Nephron (organoid): Measurements from ENCODE around the gene NFKBIE.

Experiments used
- H3K27ac Mint-ChIP-seq, 3 experiments: 2 replicates each; pipeline ENCODE4 v1.8.0; 2020; ENCODE audit warnings: mixed read lengths in 3 of 3, mild to moderate bottlenecking in 2 of 3, moderate library complexity in 1 of 3
- H3K27me3 Mint-ChIP-seq: 2 replicates; pipeline ENCODE4 v1.8.0; 2021; ENCODE audit warnings: low read depth, mild to moderate bottlenecking, moderate library complexity, mixed read lengths
- H3K36me3 Mint-ChIP-seq: 2 replicates; pipeline ENCODE4 v1.8.0; 2020; ENCODE audit warnings: low read depth, mixed read lengths
- H3K4me1 Mint-ChIP-seq: 2 replicates; pipeline ENCODE4 v1.8.0; 2020; ENCODE audit warnings: mixed read lengths
- H3K4me3 Mint-ChIP-seq, 3 experiments: 2 replicates each; pipeline ENCODE4 v1.8.0; 2020; ENCODE audit warnings: mild to moderate bottlenecking in 3 of 3, mixed read lengths in 3 of 3, moderate library complexity in 2 of 3
- H3K9me3 Mint-ChIP-seq: 2 replicates; pipeline ENCODE4 v1.8.0; 2020; ENCODE audit warnings: mixed read lengths
- TF ChIP-seq, protein P1 (sequence below), 3 experiments: fragments of 200-600 bp; sonication (generic); IDR thresholded peaks; one replicate each; pipeline ENCODE4 v1.5.0; 2021; ENCODE audit warnings: antibody characterized with exemption in 3 of 3; ENCODE audit not compliant: unreplicated experiment in 3 of 3

NFKBIE gene

GRCh38 chr6:44292661-44293365, 27.5 kb upstream of the NFKBIE start:
- TF ChIP-seq, protein P1, sequence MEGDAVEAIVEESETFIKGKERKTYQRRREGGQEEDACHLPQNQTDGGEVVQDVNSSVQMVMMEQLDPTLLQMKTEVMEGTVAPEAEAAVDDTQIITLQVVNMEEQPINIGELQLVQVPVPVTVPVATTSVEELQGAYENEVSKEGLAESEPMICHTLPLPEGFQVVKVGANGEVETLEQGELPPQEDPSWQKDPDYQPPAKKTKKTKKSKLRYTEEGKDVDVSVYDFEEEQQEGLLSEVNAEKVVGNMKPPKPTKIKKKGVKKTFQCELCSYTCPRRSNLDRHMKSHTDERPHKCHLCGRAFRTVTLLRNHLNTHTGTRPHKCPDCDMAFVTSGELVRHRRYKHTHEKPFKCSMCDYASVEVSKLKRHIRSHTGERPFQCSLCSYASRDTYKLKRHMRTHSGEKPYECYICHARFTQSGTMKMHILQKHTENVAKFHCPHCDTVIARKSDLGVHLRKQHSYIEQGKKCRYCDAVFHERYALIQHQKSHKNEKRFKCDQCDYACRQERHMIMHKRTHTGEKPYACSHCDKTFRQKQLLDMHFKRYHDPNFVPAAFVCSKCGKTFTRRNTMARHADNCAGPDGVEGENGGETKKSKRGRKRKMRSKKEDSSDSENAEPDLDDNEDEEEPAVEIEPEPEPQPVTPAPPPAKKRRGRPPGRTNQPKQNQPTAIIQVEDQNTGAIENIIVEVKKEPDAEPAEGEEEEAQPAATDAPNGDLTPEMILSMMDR (IDR thresholded peaks at IDR 0.05; ENCODE audit: unreplicated experiment in 3 of 3) = no peak
- no peaks in the 10 kb centered on the region for H3K36me3 Mint-ChIP-seq
- no peaks in the 10 kb centered on the region for H3K4me1 Mint-ChIP-seq
- peaks cover 85% of the 10 kb centered on the region for H3K27me3 Mint-ChIP-seq
- H3K4me3 Mint-ChIP-seq = no peak overlapping the region
- no peaks in the 10 kb centered on the region for H3K9me3 Mint-ChIP-seq
- H3K27ac Mint-ChIP-seq = no peak overlapping the region

DNA sequence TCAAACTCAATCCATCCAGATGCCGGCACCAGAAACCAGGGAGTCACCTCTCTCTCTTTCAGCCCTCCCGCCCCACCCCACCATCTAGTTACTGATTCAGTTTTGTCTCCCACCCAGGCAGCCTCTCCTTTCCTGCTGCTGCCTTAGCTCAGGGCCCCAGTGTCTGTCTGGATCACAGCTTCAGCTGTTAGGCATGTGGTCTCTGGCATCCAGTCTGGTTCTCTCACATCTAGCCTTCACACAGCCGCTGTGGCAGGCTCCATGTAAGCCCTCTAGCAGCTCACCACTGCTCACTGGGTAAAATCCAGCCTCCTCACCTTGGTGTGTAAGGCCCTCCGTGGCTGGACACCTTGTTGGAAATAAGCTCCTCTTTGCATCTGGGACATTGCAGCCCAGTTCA, 26.5 kb upstream of the NFKBIE start:
- Mint-ChIP-seq H3K27me3 (peaks cover 87% of the 10 kb centered on the region), H3K4me1 (no peaks in the 10 kb centered on the region)

GRCh38 chr6:44289726-44290260, 24.4 kb upstream of the NFKBIE start:
- no peaks in the 10 kb centered on the region for H3K36me3 Mint-ChIP-seq
- H3K27me3 Mint-ChIP-seq = peaks cover 87% of the 10 kb centered on the region
- TF ChIP-seq, protein P1 (IDR thresholded peaks at IDR 0.05; ENCODE audit: unreplicated experiment in 3 of 3) = no peak
- H3K4me3 Mint-ChIP-seq = no peak overlapping the region
- H3K27ac Mint-ChIP-seq = no peak overlapping the region
- no peaks in the 10 kb centered on the region for H3K4me1 Mint-ChIP-seq
- H3K9me3 Mint-ChIP-seq = no peaks in the 10 kb centered on the region

More for the DNA sequence above, 26.5 kb upstream of the NFKBIE start:
- no peaks in the 10 kb centered on the region for H3K9me3 Mint-ChIP-seq
- no peaks in the 10 kb centered on the region for H3K36me3 Mint-ChIP-seq
- TF ChIP-seq, protein P1 (IDR thresholded peaks at IDR 0.05; ENCODE audit: unreplicated experiment in 3 of 3) = no peak
- H3K4me3 Mint-ChIP-seq = no peak overlapping the region
- no peak overlapping the region for H3K27ac Mint-ChIP-seq

DNA sequence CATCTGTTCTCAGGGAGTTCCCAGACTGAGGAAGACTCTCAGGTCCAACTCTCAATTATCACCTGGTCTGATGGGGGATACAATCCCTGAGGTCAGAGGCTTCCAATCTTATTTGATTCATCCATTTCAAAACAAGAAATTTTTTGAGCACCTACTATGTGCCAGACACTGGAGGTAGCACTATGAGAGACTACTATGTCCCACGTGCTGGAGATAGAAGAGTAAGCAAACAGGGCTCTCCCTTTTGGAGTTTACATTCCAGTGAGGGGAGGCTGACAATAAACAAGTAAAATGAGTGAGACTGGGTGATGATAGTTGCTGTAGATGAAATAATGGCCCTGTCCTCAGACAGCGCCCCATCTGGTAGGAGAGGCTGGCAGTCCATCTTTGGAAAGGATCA, 21.4 kb upstream of the NFKBIE start:
- Mint-ChIP-seq H3K4me1 (no peaks in the 10 kb centered on the region), H3K36me3 (no peaks in the 10 kb centered on the region), H3K4me3 (no peak overlapping the region), H3K9me3 (no peaks in the 10 kb centered on the region), H3K27ac (no peak overlapping the region), H3K27me3 (peaks cover 79% of the 10 kb centered on the region)
- TF ChIP-seq, protein P1 (IDR thresholded peaks at IDR 0.05; ENCODE audit: unreplicated experiment in 3 of 3) = no peak

- TF ChIP-seq, protein P1 (IDR thresholded peaks at IDR 0.05; ENCODE audit: unreplicated experiment in 3 of 3) = no peak
- H3K27ac Mint-ChIP-seq = no peak overlapping the region
- no peaks in the 10 kb centered on the region for H3K36me3 Mint-ChIP-seq
- H3K9me3 Mint-ChIP-seq = no peaks in the 10 kb centered on the region
- H3K4me3 Mint-ChIP-seq = no peak overlapping the region
- H3K4me1 Mint-ChIP-seq = no peaks in the 10 kb centered on the region
- peaks cover 73% of the 10 kb centered on the region for H3K27me3 Mint-ChIP-seq
Observed at GRCh38 chr6:44286285-44286565, 20.9 kb upstream of the NFKBIE start.
